HG03108 (cell line): ENCODE results near the gene CDK5RAP1.
"Not testable (repeated sequence)": the region's sequence is repeated elsewhere in the genome, so short reads cannot be mapped to it uniquely, and the experiment has no call there.

ENCODE experiments used
- ATAC-seq: cut with Tn5 transposase; IDR thresholded peaks from one replicate; pipeline ENCODE4 v1.9.1; 2021; ENCODE audit warnings: moderate library complexity; ENCODE audit not compliant: unreplicated experiment

Gene CDK5RAP1

GRCh38 chr20:33423141-33423834 is 22.0 kb upstream of the CDK5RAP1 start:
- no peak for ATAC-seq

DNA sequence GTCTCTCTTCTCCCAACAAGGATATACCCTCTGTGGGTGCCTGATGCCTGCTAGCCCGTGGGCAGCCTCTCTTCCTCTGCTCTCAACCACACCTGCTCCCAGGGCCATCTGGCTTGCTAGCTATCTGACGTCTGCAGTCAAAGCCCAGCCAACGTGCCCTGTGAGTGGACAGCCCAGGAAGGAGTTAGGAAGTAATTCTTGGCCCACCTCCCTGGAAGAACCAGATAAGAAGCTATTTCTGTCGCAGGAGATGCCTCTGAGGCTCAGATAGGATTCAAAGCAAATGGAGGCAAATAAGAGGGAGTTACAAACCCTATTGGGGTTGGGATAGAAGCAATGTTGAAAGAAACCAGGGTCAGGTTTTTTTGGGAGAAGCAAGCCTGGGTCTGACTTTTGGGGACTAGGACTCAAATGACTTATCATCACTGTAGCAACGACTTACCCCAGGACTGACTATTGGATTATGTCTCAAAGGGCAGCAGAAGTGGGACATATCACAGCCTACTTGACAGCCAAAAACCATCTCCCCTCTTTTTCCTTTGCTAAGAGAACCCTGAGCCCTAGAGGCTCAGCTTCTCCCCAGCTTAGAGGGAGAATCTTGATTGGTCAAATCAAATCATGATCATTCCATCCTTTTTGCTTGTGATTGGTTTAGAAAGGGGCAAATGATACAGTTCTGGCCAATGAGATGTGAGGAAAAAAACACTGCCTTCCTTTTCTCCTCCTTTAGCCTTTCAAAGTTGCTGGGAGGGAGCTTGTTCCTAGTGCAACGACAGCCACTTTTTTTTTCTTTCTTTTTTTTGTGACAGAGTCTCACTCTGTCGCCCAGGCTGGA is 18.0 kb upstream of the CDK5RAP1 start:
- no peak for ATAC-seq

- ATAC-seq: no peak
Observed at GRCh38 chr20:33418033-33418432, 16.7 kb upstream of the CDK5RAP1 start.

GRCh38 chr20:33415948-33416347 is 14.6 kb upstream of the CDK5RAP1 start:
- no peak for ATAC-seq

GRCh38 chr20:33412484-33412838 is 11.1 kb upstream of the CDK5RAP1 start:
- no peak for ATAC-seq

DNA sequence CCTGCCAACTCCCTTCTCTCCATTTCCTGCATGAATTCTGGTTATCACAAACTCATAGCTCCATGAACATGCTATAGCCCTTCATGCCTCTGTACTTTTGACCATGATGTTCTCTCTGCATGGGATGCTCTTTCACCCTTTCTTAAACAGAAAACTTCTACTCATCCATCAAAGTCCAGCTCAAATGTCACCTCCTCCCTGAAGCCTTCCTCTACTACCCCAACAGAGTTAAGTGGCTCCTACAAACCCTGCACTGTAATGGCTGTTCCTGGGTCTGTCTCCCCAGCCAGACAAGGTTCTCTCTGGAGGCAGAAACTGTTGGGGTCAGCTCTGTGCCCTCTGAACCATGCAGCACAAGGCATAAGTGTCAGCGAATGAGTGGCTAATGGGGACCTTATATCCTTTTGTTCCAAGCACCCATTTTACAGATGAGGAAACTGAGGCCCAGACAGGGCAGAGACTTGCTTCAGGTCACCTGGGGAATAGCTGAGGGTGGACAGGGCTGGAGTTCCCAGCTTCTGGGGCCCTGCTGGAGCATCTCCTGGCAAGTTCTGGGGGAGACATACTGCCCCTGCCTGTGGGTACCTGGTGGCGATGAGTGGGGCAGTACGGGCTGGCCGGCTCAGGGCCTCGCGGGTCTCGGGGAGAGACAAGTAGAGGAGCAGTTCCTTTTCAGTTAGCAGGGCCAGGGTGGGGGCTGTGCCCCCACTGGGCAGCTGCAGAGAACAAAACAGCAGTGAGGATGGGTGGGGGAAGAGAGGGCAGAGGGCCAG is 10.6 kb upstream of the CDK5RAP1 start:
- no peak for ATAC-seq

DNA sequence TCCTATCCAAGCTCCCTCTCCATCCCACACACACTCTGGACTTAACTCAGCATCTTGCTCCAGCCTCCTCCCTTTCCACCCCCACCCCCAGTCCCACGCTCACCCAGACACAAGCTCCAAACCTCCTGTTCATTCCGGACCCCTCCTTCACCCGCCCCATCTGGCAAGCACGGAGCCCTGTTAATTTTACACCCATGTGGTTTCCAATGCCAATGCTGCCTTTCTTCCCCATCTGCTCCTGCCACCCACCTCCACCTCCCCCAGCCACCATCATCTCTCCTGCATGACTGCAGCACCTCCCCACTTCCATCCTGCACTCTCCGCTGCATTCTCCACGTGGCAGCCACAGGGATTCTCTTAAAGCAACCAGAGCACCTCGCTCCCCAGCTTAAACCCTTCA is 9.9 kb upstream of the CDK5RAP1 start:
- ATAC-seq: no peak

DNA sequence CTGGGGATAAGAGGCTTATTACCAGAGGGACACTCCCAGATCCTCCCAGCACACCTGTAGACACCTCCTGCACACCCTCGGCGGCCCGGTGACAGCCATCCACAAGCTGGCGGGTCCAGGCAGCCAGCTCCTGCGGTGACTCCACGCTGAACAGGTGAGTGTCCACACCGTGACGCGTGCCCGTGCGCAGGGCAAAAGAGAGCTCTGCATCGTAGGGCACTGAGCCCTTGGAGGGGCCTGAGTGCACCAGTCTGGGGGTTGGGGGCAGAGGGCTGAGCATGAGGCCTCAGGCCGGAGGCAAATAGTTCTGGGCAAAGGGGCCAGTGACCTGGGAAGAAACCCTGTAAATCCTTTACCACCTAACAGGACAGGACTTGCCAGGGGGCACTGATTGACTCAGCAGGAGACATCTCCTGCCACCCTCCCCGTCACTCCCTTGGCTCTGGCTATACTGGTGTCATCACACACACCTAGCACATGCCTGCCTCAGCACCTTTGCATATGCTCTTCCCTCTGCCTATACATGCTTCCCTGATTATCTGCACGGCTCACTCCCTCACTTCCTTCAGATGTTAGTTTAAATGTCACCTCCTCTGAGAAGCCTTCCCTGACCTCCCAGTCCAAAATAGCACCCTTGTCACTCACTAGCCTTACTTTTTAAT is 8.9 kb upstream of the CDK5RAP1 start:
- ATAC-seq: no peak

GRCh38 chr20:33408716-33409654 is 7.7 kb upstream of the CDK5RAP1 start:
- ATAC-seq: no peak

- ATAC-seq: no peak
Observed at GRCh38 chr20:33408313-33408712, 7.0 kb upstream of the CDK5RAP1 start.

DNA sequence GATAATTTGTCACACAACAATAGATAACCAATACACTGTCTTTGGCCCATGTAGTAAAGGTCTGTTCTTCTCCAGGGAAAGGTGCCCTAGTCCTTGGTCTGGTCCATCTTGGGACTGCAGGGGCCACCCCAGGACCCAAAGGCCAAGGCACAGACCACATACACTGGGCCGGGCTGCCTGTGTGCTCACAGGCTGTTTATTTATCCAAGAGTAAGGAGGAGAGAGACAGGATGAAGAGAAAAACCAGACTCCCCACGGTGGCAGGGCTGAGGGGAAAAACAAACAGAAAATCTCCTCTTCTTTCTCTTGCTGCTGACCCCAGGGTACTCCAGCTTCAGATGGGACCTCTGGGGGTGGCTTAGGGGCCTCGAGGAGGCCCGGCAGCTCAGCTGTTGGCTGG is 6.5 kb upstream of the CDK5RAP1 start:
- no peak for ATAC-seq

GRCh38 chr20:33407251-33407650 is 5.9 kb upstream of the CDK5RAP1 start:
- ATAC-seq: no peak

DNA sequence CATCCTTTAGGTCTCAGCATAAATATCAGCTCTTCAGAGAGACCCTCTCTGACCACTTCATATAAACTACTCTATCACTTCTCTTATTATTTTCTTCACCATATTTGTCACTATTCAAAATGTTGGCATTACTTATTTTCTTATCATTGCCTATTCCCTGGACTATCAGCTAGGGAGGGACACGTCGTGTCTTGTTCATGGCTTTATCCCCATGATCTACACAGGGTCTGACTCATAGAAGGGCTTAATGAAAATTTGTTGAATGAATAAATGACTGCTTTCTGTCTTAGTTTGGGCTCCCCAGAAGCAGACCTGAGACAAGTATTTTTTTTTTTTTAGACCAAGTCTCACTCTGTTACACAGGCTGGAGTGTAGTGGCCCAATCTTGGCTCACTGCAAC is 3.0 kb upstream of the CDK5RAP1 start:
- no peak for ATAC-seq

DNA sequence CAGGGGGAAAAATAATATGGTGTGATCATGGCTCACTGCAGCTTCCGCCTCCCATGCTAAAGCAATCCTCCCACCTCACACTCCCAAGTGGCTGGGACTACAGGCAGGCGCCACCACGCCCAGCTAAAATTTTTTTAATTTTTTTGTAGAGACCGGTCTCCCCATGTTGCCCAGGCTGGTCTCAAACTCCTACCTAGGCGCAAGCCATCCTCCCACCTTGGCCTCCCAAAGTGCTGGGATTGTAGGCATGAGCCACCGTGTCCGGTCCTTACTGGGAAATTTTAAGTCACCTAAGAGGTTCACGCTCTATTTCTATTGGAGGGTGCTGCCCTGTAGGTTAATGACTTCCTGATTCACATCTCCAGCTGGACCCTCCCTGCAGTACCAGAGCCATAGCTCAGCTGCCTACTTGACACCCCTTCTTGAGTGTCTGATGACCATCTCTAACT is 626 bp upstream of the CDK5RAP1 start:
- no peak for ATAC-seq

DNA sequence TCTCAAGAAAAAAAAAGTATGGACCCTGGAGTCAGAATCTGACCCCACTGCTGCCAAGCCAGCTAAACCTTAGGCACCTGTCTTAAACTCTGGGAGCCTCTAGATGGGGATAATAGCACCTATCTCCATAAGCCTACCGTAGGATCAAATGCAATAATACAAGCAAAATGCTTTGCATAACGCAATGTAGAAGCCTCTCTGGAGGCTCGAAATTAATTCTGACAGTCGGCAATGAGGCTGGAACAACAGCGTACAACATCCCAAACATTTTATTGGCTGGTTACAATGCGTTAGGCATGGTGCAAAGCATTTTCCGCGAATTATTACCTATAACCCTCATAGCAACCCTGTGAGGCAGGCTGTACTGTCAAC is 521 bp downstream of the CDK5RAP1 start:
- no peak for ATAC-seq

- ATAC-seq: no peak
Observed at GRCh38 chr20:33399924-33400323, 1.4 kb downstream of the CDK5RAP1 start.

GRCh38 chr20:33394718-33395117 is 6.6 kb downstream of the CDK5RAP1 start:
- ATAC-seq: no peak

DNA sequence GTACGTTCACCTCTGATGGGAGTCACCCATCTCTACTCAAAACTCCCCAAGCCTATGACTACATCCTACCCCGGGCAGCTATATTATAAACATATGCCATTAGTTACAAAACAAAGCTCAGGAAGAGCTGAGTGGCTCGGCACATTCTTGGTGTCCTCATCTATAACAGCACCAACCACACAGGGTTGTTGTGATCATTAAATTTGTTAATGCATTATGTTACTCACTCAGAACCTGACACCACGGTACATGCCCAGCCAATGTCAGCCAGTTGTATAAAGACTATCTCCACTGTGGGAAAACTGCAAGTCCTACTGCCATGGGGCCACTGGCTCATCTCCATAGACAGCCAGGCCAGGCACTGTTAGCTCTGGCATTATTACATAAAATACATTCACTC is 7.7 kb downstream of the CDK5RAP1 start:
- ATAC-seq: no peak

- no peak for ATAC-seq
Observed at GRCh38 chr20:33391722-33392415, 9.4 kb downstream of the CDK5RAP1 start.

GRCh38 chr20:33389326-33389725 is 12.0 kb downstream of the CDK5RAP1 start:
- not testable (repeated sequence) for ATAC-seq
